IMR-90 (cell line): Measurements from ENCODE around the gene USP24. TPM values are rescaled to one million over a fixed set of nuclear protein-coding genes. Genes with fewer than 3 reads are reported as not detected.

Experiments
- ATAC-seq: fragments of 200-7000 bp; cut with Tn5 transposase; 2 replicates; pipeline ENCODE4 v1.9.1; 2020; ENCODE audit warnings: low read depth, mild to moderate bottlenecking, moderate library complexity
- BruUV-seq: library from RNA; stranded (reverse); fragments of 400-500 nt; replicated peaks from 2 replicates; lab custom pipeline; 2021; lab: Mats Ljungman, UMichigan
- CTCF ChIA-PET: fragments of 300-600 bp; formaldehyde crosslinking; extraction: SDS; loops from one replicate; lab custom pipeline; 2021; ENCODE audit warnings: antibody characterized with exemption; lab: Yijun Ruan, JAX
- POLR2A ChIA-PET: fragments of 300-600 bp; sonication (Branson Sonifier 250); formaldehyde crosslinking; loops from one replicate; lab custom pipeline; 2022; ENCODE audit warnings: antibody characterized with exemption; ENCODE audit not compliant: unreplicated experiment; lab: Charles Lee
- DNase-seq: peaks from one replicate; pipeline ENCODE4 v3.0.0; 2013
- H2AFZ ChIP-seq: replicated peaks from 2 replicates; pipeline ENCODE3; 2013; ENCODE audit warnings: low read length, mild to moderate bottlenecking; ENCODE audit not compliant: poor library complexity
- H2AK5ac ChIP-seq: 2 replicates; pipeline ENCODE4 v1.6.1; 2013; ENCODE audit warnings: low read depth, low read length, inconsistent platforms
- H2AK9ac ChIP-seq: replicated peaks from 2 replicates; pipeline ENCODE3; 2013; ENCODE audit warnings: mild to moderate bottlenecking, low read depth, low read length, moderate library complexity; ENCODE audit not compliant: poor library complexity
- H2BK120ac ChIP-seq: 2 replicates; pipeline ENCODE4 v1.6.1; 2013; ENCODE audit warnings: low read depth, low read length, inconsistent platforms
- H2BK15ac ChIP-seq: 3 replicates; pipeline ENCODE4 v1.6.1; 2013; ENCODE audit warnings: low read depth, low read length, inconsistent platforms
- H2BK20ac ChIP-seq: 2 replicates; pipeline ENCODE4 v1.6.1; 2013; ENCODE audit warnings: low read depth, mild to moderate bottlenecking, inconsistent platforms, low read length, moderate library complexity
- H2BK5ac ChIP-seq: 2 replicates; pipeline ENCODE4 v1.6.1; 2013; ENCODE audit warnings: mild to moderate bottlenecking, low read depth, low read length, inconsistent platforms; ENCODE audit not compliant: poor library complexity, severe bottlenecking
- H3K14ac ChIP-seq: replicated peaks from 2 replicates; pipeline ENCODE4 v1.6.1; 2013; ENCODE audit warnings: low read depth, low read length, inconsistent platforms
- H3K18ac ChIP-seq: 2 replicates; pipeline ENCODE4 v1.6.1; 2013; ENCODE audit warnings: low read depth, low read length, control low read depth
- H3K23ac ChIP-seq: 2 replicates; pipeline ENCODE4 v1.6.1; 2013; ENCODE audit warnings: low read depth, low read length, inconsistent platforms
- H3K27ac ChIP-seq: 2 replicates; pipeline ENCODE4 v1.5.1; 2013; ENCODE audit warnings: mild to moderate bottlenecking, control low read depth, low read length; ENCODE audit not compliant: insufficient read depth
- H3K27me3 ChIP-seq: 2 replicates; pipeline ENCODE4 v1.6.1; 2013; ENCODE audit warnings: low read length; ENCODE audit not compliant: control insufficient read depth, insufficient read depth
- H3K36me3 ChIP-seq: 2 replicates; pipeline ENCODE4 v1.6.1; 2013; ENCODE audit warnings: low read length, mixed read lengths; ENCODE audit not compliant: control insufficient read depth, insufficient read depth
- H3K4ac ChIP-seq: 2 replicates; pipeline ENCODE4 v1.6.1; 2013; ENCODE audit warnings: low read depth, low read length, inconsistent platforms
- H3K4me1 ChIP-seq: 2 replicates; pipeline ENCODE4 v1.6.1; 2013; ENCODE audit warnings: low read length, mixed read lengths; ENCODE audit not compliant: control insufficient read depth, insufficient read depth
- H3K4me2 ChIP-seq: 2 replicates; pipeline ENCODE4 v1.6.1; 2013; ENCODE audit warnings: low read depth, mild to moderate bottlenecking, control low read depth, low read length, moderate library complexity
- H3K4me3 ChIP-seq: 2 replicates; pipeline ENCODE4 v1.5.1; 2013; ENCODE audit warnings: low read depth, mild to moderate bottlenecking, control low read depth, low read length, moderate library complexity; ENCODE audit not compliant: insufficient read depth
- H3K56ac ChIP-seq: 2 replicates; pipeline ENCODE4 v1.6.1; 2013; ENCODE audit warnings: low read length, inconsistent platforms; ENCODE audit not compliant: insufficient read depth; ENCODE audit errors: extremely low read depth
- H3K79me1 ChIP-seq, 2 experiments: 2 replicates each; pipeline ENCODE4 v1.6.1; 2013; ENCODE audit warnings: low read length in 2 of 2, inconsistent platforms in 1 of 2, low read depth in 1 of 2
- H3K9ac ChIP-seq: 2 replicates; pipeline ENCODE4 v1.6.1; 2013; ENCODE audit warnings: low read depth, low read length, control low read depth
- H3K9me1 ChIP-seq: 2 replicates; pipeline ENCODE4 v1.6.1; 2013; ENCODE audit warnings: low read length, inconsistent platforms; ENCODE audit not compliant: insufficient read depth
- H3K9me3 ChIP-seq: 2 replicates; pipeline ENCODE4 v1.6.1; 2013; ENCODE audit warnings: low read length; ENCODE audit not compliant: control insufficient read depth, insufficient read depth
- H4K20me1 ChIP-seq: 2 replicates; pipeline ENCODE4 v1.6.1; 2013; ENCODE audit warnings: low read length, inconsistent platforms; ENCODE audit not compliant: insufficient read depth
- H4K5ac ChIP-seq: 2 replicates; pipeline ENCODE4 v1.6.1; 2013; ENCODE audit warnings: mild to moderate bottlenecking, low read depth, low read length, control low read depth
- H4K8ac ChIP-seq, 2 experiments: 2 replicates each; pipeline ENCODE4 v1.6.1; 2013; ENCODE audit warnings: low read depth in 2 of 2, low read length in 2 of 2, control low read depth in 1 of 2, inconsistent platforms in 1 of 2
- H4K91ac ChIP-seq: 2 replicates; pipeline ENCODE4 v1.6.1; 2013; ENCODE audit warnings: low read depth, low read length, inconsistent platforms; ENCODE audit not compliant: insufficient read depth
- BHLHE40 ChIP-seq: fragments of 150-350 bp; IDR thresholded peaks from 2 replicates; pipeline ENCODE4 v1.6.1; 2016; ENCODE audit warnings: mild to moderate bottlenecking, low read depth, low read length
- CEBPB ChIP-seq: IDR thresholded peaks from 2 replicates; pipeline ENCODE4 v1.6.1; 2012; ENCODE audit warnings: low read depth, low read length, improper control_type of control experiment
- CHD1 ChIP-seq: IDR thresholded peaks from 2 replicates; pipeline ENCODE4 v1.6.1; 2012; ENCODE audit warnings: low read depth, low read length, improper control_type of control experiment
- FOS ChIP-seq: fragments of 150-350 bp; IDR thresholded peaks from 2 replicates; pipeline ENCODE4 v1.6.1; 2016; ENCODE audit warnings: low read depth, low read length
- MAFK ChIP-seq: IDR thresholded peaks from 2 replicates; pipeline ENCODE4 v1.6.1; 2012; ENCODE audit warnings: low read depth, low read length, improper control_type of control experiment
- MXI1 ChIP-seq: IDR thresholded peaks from 2 replicates; pipeline ENCODE4 v1.6.1; 2012; ENCODE audit warnings: low read depth, mild to moderate bottlenecking, low read length, moderate library complexity, borderline replicate concordance
- NFE2L2 ChIP-seq: fragments of 150-350 bp; IDR thresholded peaks from 2 replicates; pipeline ENCODE4 v1.6.1; 2016; ENCODE audit warnings: low read depth, mild to moderate bottlenecking, low read length
- POLR2A ChIP-seq: IDR thresholded peaks from 2 replicates; pipeline ENCODE4 v1.6.1; 2012; ENCODE audit warnings: mild to moderate bottlenecking, low read depth, low read length
- RAD21 ChIP-seq: IDR thresholded peaks from 2 replicates; pipeline ENCODE4 v1.6.1; 2012; ENCODE audit warnings: low read length, improper control_type of control experiment
- RCOR1 ChIP-seq: IDR thresholded peaks from 2 replicates; pipeline ENCODE4 v1.6.1; 2012; ENCODE audit warnings: mild to moderate bottlenecking, low read length, improper control_type of control experiment; ENCODE audit not compliant: insufficient replicate concordance
- RFX5 ChIP-seq: IDR thresholded peaks from 2 replicates; pipeline ENCODE4 v1.8.0; 2012; ENCODE audit warnings: low read depth, mild to moderate bottlenecking, low read length, moderate library complexity
- SMC3 ChIP-seq: fragments of 150-350 bp; IDR thresholded peaks from 2 replicates; pipeline ENCODE4 v1.6.1; 2016; ENCODE audit warnings: low read depth, mild to moderate bottlenecking, antibody characterized with exemption, low read length, moderate library complexity
- USF2 ChIP-seq: fragments of 150-350 bp; IDR thresholded peaks from 2 replicates; pipeline ENCODE4 v1.6.1; 2017; ENCODE audit warnings: mild to moderate bottlenecking, antibody characterized with exemption, low read length, low read depth
- WGBS, 2 experiments: methylation state at CpG; one replicate each; pipeline versions ENCODE4 v1.1.5 to v1.1.7; 2013; ENCODE audit warnings: missing lambda C conversion rate in 2 of 2; ENCODE audit not compliant: insufficient read length in 1 of 2; ENCODE audit errors: extremely low coverage in 2 of 2; 5-methylcytosine and 5-hydroxymethylcytosine counted together
- dilution Hi-C: fragments of 300-500 bp; cut with HindIII; formaldehyde crosslinking; loops from one replicate; pipeline ENCODE4 v1.14.3; 2018; ENCODE audit warnings: low sequenced_read_pairs; ENCODE audit not compliant: unreplicated experiment
- in situ Hi-C: fragments of 300-500 bp; cut with MboI; formaldehyde crosslinking; loops from 3 replicates; pipeline ENCODE4 v1.14.3; 2019; ENCODE audit warnings: low sequenced_read_pairs, inconsistent platforms, mixed read lengths
- intact Hi-C: fragments of 100-400 bp; cut with micrococcal nuclease; formaldehyde crosslinking; loops from 2 replicates; pipeline ENCODE4 v1.10.0; 2022
- polyA plus RNA-seq, 3 experiments: library from polyadenylated mRNA; depleted of rRNA; stranded (reverse); fragments of >200 nt; gene quantifications; 2 replicates each; pipeline ENCODE4 v1.2.3, GENCODE V29; 2012; ENCODE audit warnings: low replicate concordance in 1 of 3
- total RNA-seq: library from RNA; depleted of rRNA; stranded (reverse); fragments of >200 nt; gene quantifications from 2 replicates; pipeline ENCODE4 v1.2.3, GENCODE V29; 2012
- TF ChIP-seq, protein P1 (sequence below): conservative IDR thresholded peaks from 2 replicates; pipeline ENCODE4 v1.5.1; 2012; ENCODE audit warnings: mild to moderate bottlenecking, low read depth, low read length, improper control_type of control experiment
- TF ChIP-seq, protein P2 (sequence below): fragments of 150-350 bp; IDR thresholded peaks from 2 replicates; pipeline ENCODE4 v1.6.1; 2016; ENCODE audit warnings: low read depth, mild to moderate bottlenecking, low read length, moderate library complexity, borderline replicate concordance

USP24 gene
- total and polyA plus RNA-seq, 2 of the 4 experiments (the other 2 are of a cell fraction): 8.4 to 36.7 TPM

- no peak for TF ChIP-seq BHLHE40
Observed at GRCh38 chr1:55051169-55051568, 164.0 kb downstream of the USP24 start (continued).

GRCh38 chr1:55050283-55050682 is 164.9 kb downstream of the USP24 start:
- 55% methylated on average over 3 of the region's 9 CpGs; no CpG with 5 or more reads in 1 of the 2 experiments for whole genome bisulfite sequencing, 2 experiments
- Histone ChIP-seq H2AK9ac (no peak overlapping the region), H2BK20ac (no peak overlapping the region), H4K91ac (no peak overlapping the region), H4K5ac (no peak overlapping the region), H2BK15ac (no peak overlapping the region), H2BK120ac (no peak overlapping the region), H3K27ac (no peak overlapping the region), H3K4me3 (no peak overlapping the region), H3K18ac (no peak overlapping the region), H2AFZ (no peak overlapping the region), H3K36me3 (no peaks in the 10 kb centered on the region), H3K4me2 (no peak overlapping the region), H3K23ac (no peak overlapping the region), H3K56ac (no peak overlapping the region), H3K4me1 (no peaks in the 10 kb centered on the region), H3K79me1 (no peaks in the 10 kb centered on the region), H2AK5ac (no peak overlapping the region), H3K9me1 (no peaks in the 10 kb centered on the region), H3K14ac (no peak overlapping the region), H3K9ac (no peak overlapping the region), H3K27me3 (peaks cover 41% of the 10 kb centered on the region), H4K20me1 (no peaks in the 10 kb centered on the region), H4K8ac (no peak overlapping the region), H3K4ac (no peak overlapping the region), H2BK5ac (no peak overlapping the region), H3K9me3 (no peaks in the 10 kb centered on the region)
- ChIA-PET POLR2A (no interaction called here), CTCF (no interaction called here)
- intact Hi-C loops (no loop called here), in situ Hi-C loops (no loop called here), dilution Hi-C loops (no loop called here)
- ATAC-seq (peak; percentile 53), DNase-seq (peak; percentile 62)
- no TSS peak for BruUV-seq
- TF ChIP-seq MAFK (no peak), USF2 (no peak), RAD21 (no peak), POLR2A (no peak), RCOR1 (no peak), RFX5 (no peak), CHD1 (no peak), SMC3 (no peak), BHLHE40 (no peak), MXI1 (no peak), CEBPB (no peak), NFE2L2 (no peak), FOS (no peak)
- TF ChIP-seq, protein P1, sequence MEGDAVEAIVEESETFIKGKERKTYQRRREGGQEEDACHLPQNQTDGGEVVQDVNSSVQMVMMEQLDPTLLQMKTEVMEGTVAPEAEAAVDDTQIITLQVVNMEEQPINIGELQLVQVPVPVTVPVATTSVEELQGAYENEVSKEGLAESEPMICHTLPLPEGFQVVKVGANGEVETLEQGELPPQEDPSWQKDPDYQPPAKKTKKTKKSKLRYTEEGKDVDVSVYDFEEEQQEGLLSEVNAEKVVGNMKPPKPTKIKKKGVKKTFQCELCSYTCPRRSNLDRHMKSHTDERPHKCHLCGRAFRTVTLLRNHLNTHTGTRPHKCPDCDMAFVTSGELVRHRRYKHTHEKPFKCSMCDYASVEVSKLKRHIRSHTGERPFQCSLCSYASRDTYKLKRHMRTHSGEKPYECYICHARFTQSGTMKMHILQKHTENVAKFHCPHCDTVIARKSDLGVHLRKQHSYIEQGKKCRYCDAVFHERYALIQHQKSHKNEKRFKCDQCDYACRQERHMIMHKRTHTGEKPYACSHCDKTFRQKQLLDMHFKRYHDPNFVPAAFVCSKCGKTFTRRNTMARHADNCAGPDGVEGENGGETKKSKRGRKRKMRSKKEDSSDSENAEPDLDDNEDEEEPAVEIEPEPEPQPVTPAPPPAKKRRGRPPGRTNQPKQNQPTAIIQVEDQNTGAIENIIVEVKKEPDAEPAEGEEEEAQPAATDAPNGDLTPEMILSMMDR: no peak
- TF ChIP-seq, protein P2, sequence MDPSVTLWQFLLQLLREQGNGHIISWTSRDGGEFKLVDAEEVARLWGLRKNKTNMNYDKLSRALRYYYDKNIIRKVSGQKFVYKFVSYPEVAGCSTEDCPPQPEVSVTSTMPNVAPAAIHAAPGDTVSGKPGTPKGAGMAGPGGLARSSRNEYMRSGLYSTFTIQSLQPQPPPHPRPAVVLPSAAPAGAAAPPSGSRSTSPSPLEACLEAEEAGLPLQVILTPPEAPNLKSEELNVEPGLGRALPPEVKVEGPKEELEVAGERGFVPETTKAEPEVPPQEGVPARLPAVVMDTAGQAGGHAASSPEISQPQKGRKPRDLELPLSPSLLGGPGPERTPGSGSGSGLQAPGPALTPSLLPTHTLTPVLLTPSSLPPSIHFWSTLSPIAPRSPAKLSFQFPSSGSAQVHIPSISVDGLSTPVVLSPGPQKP: no peak
